ENCODE measurements around the gene SOX6.

The SOX6 gene

GRCh38 chr11:16357775-16358174 is 1.4 kb upstream of the SOX6 start:
- TF ChIP-seq CTCF (IDR thresholded peaks at IDR 0.05; ENCODE audit: insufficient read depth, low read length, poor library complexity, severe bottlenecking) = no peak
- no peaks in the 10 kb centered on the region for H3K36me3 ChIP-seq (ENCODE audit: control insufficient read depth, insufficient read depth, low read length)
- DNase-seq (ENCODE audit: extremely low read depth, insufficient read length) = no peak

GRCh38 chr11:16356761-16357393 is 531 bp upstream of the SOX6 start:
- H3K36me3 ChIP-seq (ENCODE audit: control insufficient read depth, insufficient read depth, low read length) = no peaks in the 10 kb centered on the region
- DNase-seq (ENCODE audit: extremely low read depth, insufficient read length) = no peak
- H3K27me3 ChIP-seq (replicated peaks; ENCODE audit: control insufficient read depth, insufficient read depth, low read length) = no peaks in the 10 kb centered on the region
- TF ChIP-seq CTCF (IDR thresholded peaks at IDR 0.05; ENCODE audit: insufficient read depth, low read length, poor library complexity, severe bottlenecking) = no peak
- no peak overlapping the region for H3K4me3 ChIP-seq (replicated peaks; ENCODE audit: low read depth, low read length)

More at GRCh38 chr11:16357775-16358174, 1.4 kb upstream of the SOX6 start:
- no peak overlapping the region for H3K4me3 ChIP-seq (replicated peaks; ENCODE audit: low read depth, low read length)
- no peaks in the 10 kb centered on the region for H3K27me3 ChIP-seq (replicated peaks; ENCODE audit: control insufficient read depth, insufficient read depth, low read length)

- Histone ChIP-seq H3K27me3 (replicated peaks; ENCODE audit: control insufficient read depth, insufficient read depth, low read length) (no peaks in the 10 kb centered on the region), H3K4me3 (replicated peaks; ENCODE audit: low read depth, low read length) (no peak overlapping the region), H3K36me3 (ENCODE audit: control insufficient read depth, insufficient read depth, low read length) (no peaks in the 10 kb centered on the region)
- DNase-seq (ENCODE audit: extremely low read depth, insufficient read length) = no peak
- TF ChIP-seq CTCF (IDR thresholded peaks at IDR 0.05; ENCODE audit: insufficient read depth, low read length, poor library complexity, severe bottlenecking) = no peak
Observed at GRCh38 chr11:16352707-16353106, 3.6 kb downstream of the SOX6 start.

GRCh38 chr11:16350125-16350524 is 6.2 kb downstream of the SOX6 start:
- no peak for TF ChIP-seq CTCF (IDR thresholded peaks at IDR 0.05; ENCODE audit: insufficient read depth, low read length, poor library complexity, severe bottlenecking)
- H3K36me3 ChIP-seq (ENCODE audit: control insufficient read depth, insufficient read depth, low read length) = no peaks in the 10 kb centered on the region
- no peaks in the 10 kb centered on the region for H3K27me3 ChIP-seq (replicated peaks; ENCODE audit: control insufficient read depth, insufficient read depth, low read length)
- DNase-seq (ENCODE audit: extremely low read depth, insufficient read length) = no peak
- no peak overlapping the region for H3K4me3 ChIP-seq (replicated peaks; ENCODE audit: low read depth, low read length)

GRCh38 chr11:16347928-16348685 is 8.2 kb downstream of the SOX6 start:
- Histone ChIP-seq H3K36me3 (ENCODE audit: control insufficient read depth, insufficient read depth, low read length) (no peaks in the 10 kb centered on the region), H3K4me3 (replicated peaks; ENCODE audit: low read depth, low read length) (no peak overlapping the region), H3K27me3 (replicated peaks; ENCODE audit: control insufficient read depth, insufficient read depth, low read length) (no peaks in the 10 kb centered on the region)
- no peak for TF ChIP-seq CTCF (IDR thresholded peaks at IDR 0.05; ENCODE audit: insufficient read depth, low read length, poor library complexity, severe bottlenecking)
- DNase-seq (ENCODE audit: extremely low read depth, insufficient read length) = no peak

Measured in GM06990 (cell line).